Measurements from ENCODE around the gene ATP6V1E1. TPM values are rescaled to one million over a fixed set of nuclear protein-coding genes. Genes with fewer than 3 reads are reported as not detected.

ATP6V1E1 gene
- total and polyA plus RNA-seq, 9 of the 15 experiments (the other 6 are each of a cell fraction or from before 2014, with no cell fraction given), result 122 to 249 (median 179) TPM

DNA sequence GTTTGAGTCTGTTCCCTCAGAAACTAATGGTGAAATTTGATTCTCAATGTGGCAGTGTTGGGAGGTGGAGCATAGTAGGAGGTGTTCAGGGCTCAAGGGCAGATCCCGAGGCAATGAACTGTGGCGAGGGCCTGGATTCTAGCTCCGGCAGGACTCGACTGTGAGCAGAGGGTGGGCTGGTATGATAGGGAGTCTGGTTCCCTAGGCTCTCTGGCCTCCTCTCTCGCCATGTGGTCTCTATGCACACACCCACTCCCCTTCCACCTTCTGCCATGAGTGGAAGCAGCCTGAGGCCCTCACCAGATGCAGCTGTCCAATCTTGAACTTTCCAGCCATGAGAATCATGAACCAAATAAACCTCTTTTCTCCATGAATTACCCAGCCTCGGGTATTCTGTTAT is 32.3 kb downstream of the ATP6V1E1 start:
- Histone ChIP-seq H3K4me2 (ENCODE audit: insufficient read depth, low read length) (no peak overlapping the region), H3K4me1 (replicated peaks in 1 of 2; ENCODE audit: control insufficient read depth in 2 of 2, insufficient read depth in 2 of 2, low read length in 2 of 2) (no peaks in the 10 kb centered on the region), H2AFZ (ENCODE audit: low read depth, low read length) (no peak overlapping the region), H4K20me1 (replicated peaks; ENCODE audit: control insufficient read depth, insufficient read depth, low read length) (no peaks in the 10 kb centered on the region), H3K79me2 (ENCODE audit: control insufficient read depth, insufficient read depth, low read length) (no peaks in the 10 kb centered on the region), H3K36me3 (ENCODE audit: control insufficient read depth, insufficient read depth, low read length) (peaks cover 91% of the 10 kb centered on the region), H3K27ac (ENCODE audit: extremely low read depth, low read depth, low read length) (no peak overlapping the region), H3K9me1 (ENCODE audit: control insufficient read depth, insufficient read depth, low read length) (no peaks in the 10 kb centered on the region), H3K4me3 (no peak overlapping the region), H3K9ac (ENCODE audit: insufficient read depth in 1 of 2, low read depth in 2 of 2, low read length in 2 of 2) (no peak overlapping the region), H3K27me3 (ENCODE audit: control insufficient read depth in 2 of 2, insufficient read depth in 2 of 2, low read length in 2 of 2) (no peaks in the 10 kb centered on the region), H3K9me3 (replicated peaks; ENCODE audit: control insufficient read depth, insufficient read depth, low read depth, low read length) (no peaks in the 10 kb centered on the region)
- TF ChIP-seq ZKSCAN3 (CRISPR knock-in tag; IDR thresholded peaks at IDR 0.05) (no peak), TCF7L2 (IDR thresholded peaks at IDR 0.05; ENCODE audit: low read depth, low read length) (no peak), PRMT5 (CRISPR knock-in tag; IDR thresholded peaks at IDR 0.05) (no peak), ZNF766 (CRISPR knock-in tag; conservative IDR thresholded peaks at IDR 0.05) (peak; percentile 77), ZBTB40 (IDR thresholded peaks at IDR 0.05) (no peak), ZBTB40 (CRISPR knock-in tag; IDR thresholded peaks at IDR 0.05) (no peak), CTCFL (IDR thresholded peaks at IDR 0.05; ENCODE audit: borderline replicate concordance, insufficient read depth, low read depth, low read length, poor library complexity, severe bottlenecking) (no peak), SMAD3 (CRISPR knock-in tag; conservative IDR thresholded peaks at IDR 0.05) (no peak)
- TF ChIP-seq, protein P1, sequence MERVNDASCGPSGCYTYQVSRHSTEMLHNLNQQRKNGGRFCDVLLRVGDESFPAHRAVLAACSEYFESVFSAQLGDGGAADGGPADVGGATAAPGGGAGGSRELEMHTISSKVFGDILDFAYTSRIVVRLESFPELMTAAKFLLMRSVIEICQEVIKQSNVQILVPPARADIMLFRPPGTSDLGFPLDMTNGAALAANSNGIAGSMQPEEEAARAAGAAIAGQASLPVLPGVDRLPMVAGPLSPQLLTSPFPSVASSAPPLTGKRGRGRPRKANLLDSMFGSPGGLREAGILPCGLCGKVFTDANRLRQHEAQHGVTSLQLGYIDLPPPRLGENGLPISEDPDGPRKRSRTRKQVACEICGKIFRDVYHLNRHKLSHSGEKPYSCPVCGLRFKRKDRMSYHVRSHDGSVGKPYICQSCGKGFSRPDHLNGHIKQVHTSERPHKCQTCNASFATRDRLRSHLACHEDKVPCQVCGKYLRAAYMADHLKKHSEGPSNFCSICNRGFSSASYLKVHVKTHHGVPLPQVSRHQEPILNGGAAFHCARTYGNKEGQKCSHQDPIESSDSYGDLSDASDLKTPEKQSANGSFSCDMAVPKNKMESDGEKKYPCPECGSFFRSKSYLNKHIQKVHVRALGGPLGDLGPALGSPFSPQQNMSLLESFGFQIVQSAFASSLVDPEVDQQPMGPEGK (CRISPR knock-in tag; IDR thresholded peaks at IDR 0.05; ENCODE audit: borderline replicate concordance), result no peak
- intact Hi-C loops (cut with micrococcal nuclease), result no loop called here
- no peak for DNase-seq (ENCODE audit: extremely low read depth in 1 of 4, low spot score in 3 of 4)
- POLR2A ChIA-PET, result interaction anchor here (2.2 kb wide), 1 partner anchor 10 kb away, joined by 10 read pairs; no protein-coding TSS in a partner anchor
- FAIRE-seq, result no peak
- CTCF ChIA-PET (ENCODE audit: low intra/inter-chr PET ratio), result no interaction called here
- no peak for ATAC-seq
- WGBS (ENCODE audit: insufficient coverage, low coverage, missing lambda C conversion rate), result 97% methylated on average over 6 of the region's 6 CpGs
- in situ Hi-C loops (cut with MboI), result no loop called here
- BruUV-seq (replicated peaks), result no TSS peak
